HUES48 (cell line): ENCODE data around the gene NLRC4.

Experiments
- H3K27ac ChIP-seq: one replicate; pipeline ENCODE4 v1.7.0; 2013; ENCODE audit warnings: low read depth, low read length, inconsistent platforms
- H3K27me3 ChIP-seq: 2 replicates; pipeline ENCODE4 v1.6.1; 2013; ENCODE audit warnings: mild to moderate bottlenecking, low read length; ENCODE audit not compliant: control insufficient read depth, insufficient read depth
- H3K36me3 ChIP-seq: 2 replicates; pipeline ENCODE4 v1.6.1; 2013; ENCODE audit warnings: low read length; ENCODE audit not compliant: control insufficient read depth, insufficient read depth
- H3K4me1 ChIP-seq: 2 replicates; pipeline ENCODE4 v1.6.1; 2013; ENCODE audit warnings: mild to moderate bottlenecking, low read length; ENCODE audit not compliant: control insufficient read depth, insufficient read depth
- H3K4me3 ChIP-seq: 2 replicates; pipeline ENCODE4 v1.5.1; 2013; ENCODE audit warnings: mild to moderate bottlenecking, low read depth, low read length
- H3K9ac ChIP-seq: 2 replicates; pipeline ENCODE4 v1.6.1; 2013; ENCODE audit warnings: mild to moderate bottlenecking, low read depth, low read length, moderate library complexity
- H3K9me3 ChIP-seq: 2 replicates; pipeline ENCODE4 v1.6.1; 2013; ENCODE audit warnings: low read length; ENCODE audit not compliant: control insufficient read depth, insufficient read depth

NLRC4 gene

GRCh38 chr2:32248299-32248698 lies 16.4 kb downstream of the NLRC4 start:
- no peaks in the 10 kb centered on the region for H3K4me1 ChIP-seq
- no peak overlapping the region for H3K27ac ChIP-seq
- H3K27me3 ChIP-seq: no peaks in the 10 kb centered on the region
- H3K4me3 ChIP-seq: no peak overlapping the region
- no peak overlapping the region for H3K9ac ChIP-seq
- no peaks in the 10 kb centered on the region for H3K36me3 ChIP-seq
- no peaks in the 10 kb centered on the region for H3K9me3 ChIP-seq

GRCh38 chr2:32246911-32247310 lies 17.8 kb downstream of the NLRC4 start:
- Histone ChIP-seq H3K9ac (no peak overlapping the region), H3K27ac (no peak overlapping the region), H3K9me3 (no peaks in the 10 kb centered on the region), H3K4me3 (no peak overlapping the region), H3K27me3 (no peaks in the 10 kb centered on the region), H3K4me1 (no peaks in the 10 kb centered on the region), H3K36me3 (no peaks in the 10 kb centered on the region)

GRCh38 chr2:32242331-32242730 lies 22.4 kb downstream of the NLRC4 start:
- no peaks in the 10 kb centered on the region for H3K4me1 ChIP-seq
- no peak overlapping the region for H3K4me3 ChIP-seq
- no peak overlapping the region for H3K9ac ChIP-seq
- no peaks in the 10 kb centered on the region for H3K9me3 ChIP-seq
- H3K36me3 ChIP-seq: no peaks in the 10 kb centered on the region
- no peak overlapping the region for H3K27ac ChIP-seq
- H3K27me3 ChIP-seq: no peaks in the 10 kb centered on the region

GRCh38 chr2:32237996-32238395 lies 26.7 kb downstream of the NLRC4 start:
- H3K4me1 ChIP-seq: no peaks in the 10 kb centered on the region
- H3K4me3 ChIP-seq: no peak overlapping the region
- no peak overlapping the region for H3K9ac ChIP-seq
- H3K27ac ChIP-seq: no peak overlapping the region
- no peaks in the 10 kb centered on the region for H3K9me3 ChIP-seq
- H3K36me3 ChIP-seq: no peaks in the 10 kb centered on the region
- no peaks in the 10 kb centered on the region for H3K27me3 ChIP-seq

GRCh38 chr2:32237488-32237887 lies 27.2 kb downstream of the NLRC4 start:
- Histone ChIP-seq H3K4me3 (no peak overlapping the region), H3K27me3 (no peaks in the 10 kb centered on the region), H3K9me3 (no peaks in the 10 kb centered on the region), H3K9ac (no peak overlapping the region), H3K27ac (no peak overlapping the region), H3K36me3 (no peaks in the 10 kb centered on the region), H3K4me1 (no peaks in the 10 kb centered on the region)

- Histone ChIP-seq H3K4me1 (no peaks in the 10 kb centered on the region), H3K9ac (no peak overlapping the region), H3K9me3 (no peaks in the 10 kb centered on the region), H3K27ac (no peak overlapping the region), H3K27me3 (no peaks in the 10 kb centered on the region), H3K36me3 (no peaks in the 10 kb centered on the region), H3K4me3 (no peak overlapping the region)
Measured at GRCh38 chr2:32235315-32235714, 29.4 kb downstream of the NLRC4 start.

GRCh38 chr2:32231959-32232358 lies 32.7 kb downstream of the NLRC4 start:
- Histone ChIP-seq H3K9ac (no peak overlapping the region), H3K9me3 (no peaks in the 10 kb centered on the region), H3K27me3 (no peaks in the 10 kb centered on the region), H3K36me3 (no peaks in the 10 kb centered on the region), H3K4me3 (no peak overlapping the region), H3K27ac (no peak overlapping the region), H3K4me1 (peaks cover 4% of the 10 kb centered on the region; the same call in 1 of the 2 replicates)

- no peaks in the 10 kb centered on the region for H3K27me3 ChIP-seq
- peaks cover 14% of the 10 kb centered on the region for H3K36me3 ChIP-seq
- H3K4me1 ChIP-seq: peaks cover 4% of the 10 kb centered on the region; the same call in 1 of the 2 replicates
- H3K9me3 ChIP-seq: no peaks in the 10 kb centered on the region
- H3K27ac ChIP-seq: no peak overlapping the region
- no peak overlapping the region for H3K9ac ChIP-seq
- no peak overlapping the region for H3K4me3 ChIP-seq
Measured at GRCh38 chr2:32229635-32230034, 35.1 kb downstream of the NLRC4 start.

- H3K27me3 ChIP-seq: no peaks in the 10 kb centered on the region
- no peak overlapping the region for H3K4me3 ChIP-seq
- peaks cover 4% of the 10 kb centered on the region; the same call in 1 of the 2 replicates for H3K4me1 ChIP-seq
- H3K27ac ChIP-seq: no peak overlapping the region
- H3K9ac ChIP-seq: no peak overlapping the region
- H3K9me3 ChIP-seq: no peaks in the 10 kb centered on the region
- H3K36me3 ChIP-seq: peaks cover 21% of the 10 kb centered on the region
Measured at GRCh38 chr2:32228181-32228580, 36.5 kb downstream of the NLRC4 start.

- H3K4me1 ChIP-seq: peaks cover 4% of the 10 kb centered on the region; the same call in 1 of the 2 replicates
- H3K36me3 ChIP-seq: peaks cover 28% of the 10 kb centered on the region
- no peak overlapping the region for H3K4me3 ChIP-seq
- H3K27ac ChIP-seq: no peak overlapping the region
- no peaks in the 10 kb centered on the region for H3K9me3 ChIP-seq
- H3K9ac ChIP-seq: no peak overlapping the region
- no peaks in the 10 kb centered on the region for H3K27me3 ChIP-seq
Measured at GRCh38 chr2:32227492-32227891, 37.2 kb downstream of the NLRC4 start.

GRCh38 chr2:32222966-32223365 lies 41.7 kb downstream of the NLRC4 start:
- no peak overlapping the region for H3K4me3 ChIP-seq
- no peak overlapping the region for H3K9ac ChIP-seq
- no peaks in the 10 kb centered on the region for H3K27me3 ChIP-seq
- H3K36me3 ChIP-seq: peaks cover 56% of the 10 kb centered on the region
- H3K9me3 ChIP-seq: no peaks in the 10 kb centered on the region
- no peaks in the 10 kb centered on the region for H3K4me1 ChIP-seq
- no peak overlapping the region for H3K27ac ChIP-seq

- Histone ChIP-seq H3K4me3 (no peak overlapping the region), H3K27ac (no peak overlapping the region), H3K27me3 (no peaks in the 10 kb centered on the region), H3K4me1 (no peaks in the 10 kb centered on the region), H3K9ac (no peak overlapping the region), H3K36me3 (peaks cover 48% of the 10 kb centered on the region), H3K9me3 (no peaks in the 10 kb centered on the region)
Measured at GRCh38 chr2:32220445-32220844, 44.2 kb downstream of the NLRC4 start.
